K562 (cell line): ENCODE results near the gene ICA1. TPM values are rescaled to one million over a fixed set of nuclear protein-coding genes. Genes with fewer than 3 reads are reported as not detected.

Experiments
- ATAC-seq: fragments of 200-7000 bp; cut with Tn5 transposase; 3 replicates; pipeline ENCODE4 v1.9.1; 2020; ENCODE audit warnings: moderate library complexity
- BruUV-seq: library from RNA; stranded (reverse); fragments of 400-500 nt; replicated peaks from 2 replicates; lab custom pipeline; 2021; lab: Mats Ljungman, UMichigan
- CTCF ChIA-PET: fragments of 300-600 bp; formaldehyde crosslinking; extraction: SDS; loops from one replicate; lab custom pipeline; 2021; ENCODE audit warnings: low intra/inter-chr PET ratio; lab: Yijun Ruan, JAX
- POLR2A ChIA-PET: fragments of 300-600, 350-650 bp; sonication (Branson Sonifier 250); formaldehyde crosslinking; extraction: SDS; loops from one replicate; lab custom pipeline; 2021; ENCODE audit warnings: antibody characterized with exemption, inconsistent platforms; lab: Yijun Ruan, JAX
- DNase-seq, 4 experiments: peaks; one replicate each; pipeline versions ENCODE4 v3.0.0 to v3.0.0-alpha.2; 2011 to 2018; ENCODE audit warnings: low spot score in 3 of 4, mixed read lengths in 3 of 4; ENCODE audit errors: extremely low read depth in 1 of 4
- FAIRE-seq: peaks from 2 replicates; lab custom pipeline; 2011; peaks lifted over from hg19 to GRCh38; lab: Jason Lieb, UNC
- H2AFZ ChIP-seq: 2 replicates; pipeline ENCODE4 v1.6.0; 2011; ENCODE audit warnings: low read depth, low read length, control low read depth, inconsistent platforms
- H3K27ac ChIP-seq: fragments of 200-600 bp; 3 replicates; pipeline ENCODE4 v1.8.0; 2011; ENCODE audit warnings: low read depth, mild to moderate bottlenecking, control low read depth, inconsistent platforms, low read length, moderate library complexity, mixed read lengths; ENCODE audit errors: extremely low read depth
- H3K27me3 ChIP-seq, 2 experiments: fragments of 300-600 bp in 1 of 2; 2 replicates in 1 of 2; 3 replicates in 1 of 2; pipeline versions ENCODE4 v1.6.0 to v1.8.0; 2011; ENCODE audit warnings: inconsistent platforms in 2 of 2, low read length in 2 of 2, mild to moderate bottlenecking in 1 of 2, mixed read lengths in 1 of 2, moderate library complexity in 1 of 2; ENCODE audit not compliant: control insufficient read depth in 2 of 2, insufficient read depth in 2 of 2
- H3K36me3 ChIP-seq: fragments of 300-600 bp; 3 replicates; pipeline ENCODE4 v1.8.0; 2011; ENCODE audit warnings: mild to moderate bottlenecking, low read length, inconsistent platforms; ENCODE audit not compliant: control insufficient read depth, insufficient read depth
- H3K4me1 ChIP-seq, 2 experiments: fragments of 200-600 bp in 1 of 2; replicated peaks in 1 of 2; 2 replicates in 1 of 2; 3 replicates in 1 of 2; pipeline versions ENCODE4 v1.5.1 to v1.8.0; 2011; ENCODE audit warnings: inconsistent platforms in 2 of 2, low read length in 2 of 2, mild to moderate bottlenecking in 1 of 2, mixed read lengths in 1 of 2, moderate library complexity in 1 of 2; ENCODE audit not compliant: control insufficient read depth in 2 of 2, insufficient read depth in 2 of 2
- H3K4me2 ChIP-seq: 2 replicates; pipeline ENCODE4 v1.6.1; 2011; ENCODE audit warnings: low read length, control low read depth, inconsistent platforms, mixed read lengths; ENCODE audit not compliant: insufficient read depth
- H3K4me3 ChIP-seq: fragments of 200-600 bp; sonication (generic), shearing (Covaris generic); 2 replicates; pipeline ENCODE4 v1.5.1; 2016; ENCODE audit warnings: control low read depth, inconsistent platforms
- H3K79me2 ChIP-seq: fragments of 200-600 bp; 3 replicates; pipeline ENCODE4 v1.8.0; 2011; ENCODE audit warnings: low read length, inconsistent platforms; ENCODE audit not compliant: control insufficient read depth, insufficient read depth
- H3K9ac ChIP-seq, 2 experiments: 2 replicates each; pipeline versions ENCODE4 v1.6.0 to v1.6.1; 2011; ENCODE audit warnings: low read depth in 2 of 2, low read length in 2 of 2, control low read depth in 1 of 2, inconsistent platforms in 1 of 2, mild to moderate bottlenecking in 1 of 2, mixed read lengths in 1 of 2; ENCODE audit not compliant: insufficient read depth in 1 of 2
- H3K9me1 ChIP-seq: one replicate; pipeline ENCODE4 v1.6.0; 2011; ENCODE audit warnings: inconsistent platforms, mild to moderate bottlenecking, low read length, moderate library complexity; ENCODE audit not compliant: control insufficient read depth, insufficient read depth
- H3K9me3 ChIP-seq: replicated peaks from 2 replicates; pipeline ENCODE4 v1.5.1; 2011; ENCODE audit warnings: low read depth, low read length, inconsistent platforms; ENCODE audit not compliant: control insufficient read depth, insufficient read depth
- H4K20me1 ChIP-seq: replicated peaks from 2 replicates; pipeline ENCODE4 v1.6.1; 2011; ENCODE audit warnings: low read length, inconsistent platforms, mixed read lengths; ENCODE audit not compliant: control insufficient read depth, insufficient read depth
- GTF3C2 ChIP-seq: IDR thresholded peaks from 3 replicates; pipeline ENCODE4 v1.6.1; 2011; ENCODE audit warnings: borderline replicate concordance, mild to moderate bottlenecking, moderate library complexity; ENCODE audit not compliant: insufficient read length; ENCODE audit errors: extremely low read depth
- KLF16 ChIP-seq: IDR thresholded peaks from 2 replicates; pipeline ENCODE4 v1.6.1; 2016; ENCODE audit warnings: antibody characterized with exemption
- MAFF ChIP-seq: IDR thresholded peaks from 2 replicates; pipeline ENCODE4 v1.6.1; 2012; ENCODE audit warnings: low read length, improper control_type of control experiment
- MAFK ChIP-seq: IDR thresholded peaks from 2 replicates; pipeline ENCODE4 v1.6.1; 2011; ENCODE audit warnings: low read length, improper control_type of control experiment
- PHB2 ChIP-seq: fragments of 450-650 bp; IDR thresholded peaks from 2 replicates; pipeline ENCODE4 v1.6.1; 2017; ENCODE audit warnings: low read depth
- PPARD ChIP-seq: fragments of 250-450 bp; sonication (Bioruptor Pico); IDR thresholded peaks from 2 replicates; pipeline ENCODE4 v1.8.0; 2022; ENCODE audit warnings: inconsistent platforms, mild to moderate bottlenecking, moderate library complexity
- STAT5A ChIP-seq: IDR thresholded peaks from 2 replicates; pipeline ENCODE4 v1.6.1; 2012; ENCODE audit warnings: low read length, inconsistent platforms, borderline replicate concordance
- ZNF316 ChIP-seq: fragments of 450-650 bp; IDR thresholded peaks from 2 replicates; pipeline ENCODE4 v1.6.1; 2016
- WGBS: fragments of 100-300 bp; shearing (Covaris generic); methylation state at CpG from one replicate; pipeline ENCODE4 v1.1.6; 2016; ENCODE audit warnings: low coverage, mixed read lengths; ENCODE audit not compliant: insufficient coverage; ENCODE audit errors: missing lambda C conversion rate; 5-methylcytosine and 5-hydroxymethylcytosine counted together
- in situ Hi-C: fragments of 300-500 bp; cut with MboI; formaldehyde crosslinking; loops from 4 replicates; pipeline ENCODE4 v1.15.0; 2018; ENCODE audit warnings: inconsistent platforms, mixed read lengths
- intact Hi-C: fragments of 100-400 bp; cut with micrococcal nuclease; formaldehyde crosslinking; loops from 2 replicates; pipeline ENCODE4 v1.14.2; 2022
- polyA plus RNA-seq, 8 experiments: library from polyadenylated mRNA; depleted of rRNA in 4 of 8; stranded (reverse) in 5 of 8; unstranded in 3 of 8; fragments of >200 nt; fragmentation: Nextera tagmentation in 2 of 8; fragmentation: Illumina TruSeq in 1 of 8; extraction: Ambion mirVana in 2 of 8; extraction: Trizol in 1 of 8; gene quantifications; 2 replicates each; pipeline versions ENCODE4 v1.2.1 to v1.2.3, GENCODE V29; 2011 to 2014; ENCODE audit warnings: inconsistent platforms in 1 of 8, missing spikeins in 1 of 8
- total RNA-seq, 7 experiments: library from RNA; depleted of rRNA in 6 of 7; stranded (reverse); fragments of >200 nt in 6 of 7; fragmentation: Illumina TruSeq in 2 of 7; extraction: Trizol in 2 of 7; gene quantifications; 2 replicates each; pipeline versions ENCODE4 v1.2.1 to v1.2.3, GENCODE V29; 2011 to 2021; ENCODE audit warnings: low replicate concordance in 1 of 7

Gene ICA1
- total and polyA plus RNA-seq, 9 of the 15 experiments (the other 6 are each of a cell fraction or from before 2014, with no cell fraction given) = 7.1 to 22.3 (median 16.4) TPM

- BruUV-seq = no TSS peak
- ATAC-seq (no peak), DNase-seq (no peak), FAIRE-seq (no peak)
- Histone ChIP-seq H4K20me1 (no peaks in the 10 kb centered on the region), H2AFZ (no peak overlapping the region), H3K4me1 (peaks cover 8 to 19% of the 10 kb centered on the region in 2 experiments), H3K4me3 (no peak overlapping the region), H3K79me2 (no peaks in the 10 kb centered on the region), H3K36me3 (no peaks in the 10 kb centered on the region), H3K9me1 (no peaks in the 10 kb centered on the region), H3K9me3 (no peaks in the 10 kb centered on the region), H3K4me2 (no peak overlapping the region), H3K27ac (no peak overlapping the region), H3K9ac (no peak overlapping the region), H3K27me3 (no peaks in the 10 kb centered on the region)
- TF ChIP-seq ZNF316 (peak; percentile 62; the same call in 1 of the 2 replicates), PPARD (CRISPR knock-in tag) (no peak), KLF16 (no peak), GTF3C2 (no peak), STAT5A (no peak), MAFK (peak; percentile 59), PHB2 (no peak), MAFF (peak; percentile 52)
- intact Hi-C loops (no loop called here), in situ Hi-C loops (no loop called here)
- ChIA-PET CTCF (no interaction called here), POLR2A (interaction anchor here (0.6 kb wide), 1 partner anchor 368 kb away, joined by 3 read pairs; no protein-coding TSS in a partner anchor)
- 56% methylated on average over 7 of the region's 7 CpGs for WGBS
Measured at GRCh38 chr7:8204339-8205030, 57.5 kb downstream of the ICA1 start.
